GM19468 (cell line): ENCODE data around the gene CHFR.
"Not testable (repeated sequence)": the region's sequence is repeated elsewhere in the genome, so short reads cannot be mapped to it uniquely, and the experiment has no call there.

ENCODE experiments used
- ATAC-seq: cut with Tn5 transposase; IDR thresholded peaks from one replicate; pipeline ENCODE4 v1.9.1; 2021; ENCODE audit warnings: mild to moderate bottlenecking, moderate library complexity, moderate number of reproducible peaks; ENCODE audit not compliant: unreplicated experiment; ENCODE audit errors: extremely low read depth

Gene CHFR

GRCh38 chr12:132887513-132888351 is at the start of gene CHFR:
Gene CHFR (minus strand): TSS chr12:132887605. CDS start chr12:132887328, 277 bp downstream.
- ATAC-seq = peak; percentile 91

- not testable (repeated sequence) for ATAC-seq
These were observed 49.5 kb upstream of the CHFR start for GRCh38 chr12:132936921-132937320.

GRCh38 chr12:132936163-132936562 is 48.8 kb upstream of the CHFR start:
- ATAC-seq = no peak

- ATAC-seq = no peak
These were observed 39.0 kb upstream of the CHFR start for GRCh38 chr12:132926415-132926833.

- no peak for ATAC-seq
These were observed 38.4 kb upstream of the CHFR start for GRCh38 chr12:132925597-132926414.

GRCh38 chr12:132924356-132924755 is 37.0 kb upstream of the CHFR start:
- no peak for ATAC-seq

GRCh38 chr12:132923356-132923909 is 36.0 kb upstream of the CHFR start:
- ATAC-seq = no peak

GRCh38 chr12:132922676-132923075 is 35.3 kb upstream of the CHFR start:
- ATAC-seq = no peak

- no peak for ATAC-seq
These were observed 34.3 kb upstream of the CHFR start for GRCh38 chr12:132921685-132922084.

- ATAC-seq = no peak
These were observed 31.3 kb upstream of the CHFR start for GRCh38 chr12:132918680-132919079.

GRCh38 chr12:132909030-132909368 is 21.6 kb upstream of the CHFR start:
- no peak for ATAC-seq

GRCh38 chr12:132908145-132909029 is 21.0 kb upstream of the CHFR start:
- ATAC-seq = peak; percentile 71

GRCh38 chr12:132907789-132908144 is 20.4 kb upstream of the CHFR start:
- ATAC-seq = not testable (repeated sequence)

- no peak for ATAC-seq
These were observed 19.8 kb upstream of the CHFR start for GRCh38 chr12:132907216-132907615.

- ATAC-seq = no peak
These were observed 17.4 kb upstream of the CHFR start for GRCh38 chr12:132904718-132905328.

- ATAC-seq = no peak
These were observed 11.6 kb upstream of the CHFR start for GRCh38 chr12:132899033-132899432.

- ATAC-seq = no peak
These were observed 1.4 kb upstream of the CHFR start for GRCh38 chr12:132888852-132889251.

GRCh38 chr12:132886529-132887477 is 602 bp downstream of the CHFR start:
- ATAC-seq = no peak

- ATAC-seq = no peak
These were observed 5.6 kb downstream of the CHFR start for GRCh38 chr12:132881818-132882217.
